ENCODE data around the gene ZNF106. TPM values are rescaled to one million over a fixed set of nuclear protein-coding genes. Genes with fewer than 3 reads are reported as not detected.

The ZNF106 gene
- total RNA-seq, 1 experiment from 2014 or later = 64.3 TPM

DNA sequence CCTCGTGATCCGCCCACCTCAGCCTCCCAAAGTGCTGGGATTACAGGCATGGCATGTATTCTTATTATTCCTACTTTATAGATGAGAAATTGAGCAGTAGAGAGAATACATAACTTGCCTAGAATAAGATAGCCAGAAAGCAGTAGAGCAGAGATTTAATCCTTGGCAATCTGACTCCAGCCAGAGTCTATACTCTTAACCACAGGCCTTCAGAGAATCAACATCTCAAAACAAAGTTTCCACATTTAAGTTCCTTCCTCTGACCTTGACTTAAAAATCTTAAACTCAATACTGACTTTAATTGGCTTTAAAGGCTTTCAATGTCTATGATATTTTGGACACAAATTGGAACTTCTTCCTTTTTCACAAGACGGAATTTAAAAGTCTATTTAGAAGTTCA, 37.1 kb downstream of the ZNF106 start:
- ATAC-seq = no peak
- in situ Hi-C loops (cut with HindIII; ENCODE audit: low pct_unique_long_range_greater_than_20kb, low sequenced_read_pairs) = no loop called here
- BruUV-seq (replicated peaks) = no TSS peak
- no peak for DNase-seq (ENCODE audit: low read depth, low spot score)
- Histone ChIP-seq H3K9me3 (ENCODE audit: control insufficient read depth, insufficient read depth, low read depth, low read length) (no peaks in the 10 kb centered on the region), H3K27me3 (ENCODE audit: control insufficient read depth, insufficient read depth, low read length) (no peaks in the 10 kb centered on the region), H3K36me3 (ENCODE audit: control insufficient read depth, insufficient read depth, low read length) (no peaks in the 10 kb centered on the region), H3K27ac (ENCODE audit: low read length) (no peak overlapping the region), H3K4me1 (ENCODE audit: control insufficient read depth, insufficient read depth, low read length) (0 out of 2 replicates have a peak, but pooled peaks cover 4% of the 10 kb centered on the region), H3K4me3 (ENCODE audit: low read depth in 2 of 2, low read length in 2 of 2) (no peak overlapping the region)
- ChIA-PET CTCF (no interaction called here), POLR2A (interaction anchor here (0.7 kb wide), 1 partner anchor 42 kb away, joined by 4 read pairs; no protein-coding TSS in a partner anchor)
- intact Hi-C loops (cut with micrococcal nuclease; ENCODE audit: unreplicated experiment) = no loop called here
- TF ChIP-seq, protein P1, sequence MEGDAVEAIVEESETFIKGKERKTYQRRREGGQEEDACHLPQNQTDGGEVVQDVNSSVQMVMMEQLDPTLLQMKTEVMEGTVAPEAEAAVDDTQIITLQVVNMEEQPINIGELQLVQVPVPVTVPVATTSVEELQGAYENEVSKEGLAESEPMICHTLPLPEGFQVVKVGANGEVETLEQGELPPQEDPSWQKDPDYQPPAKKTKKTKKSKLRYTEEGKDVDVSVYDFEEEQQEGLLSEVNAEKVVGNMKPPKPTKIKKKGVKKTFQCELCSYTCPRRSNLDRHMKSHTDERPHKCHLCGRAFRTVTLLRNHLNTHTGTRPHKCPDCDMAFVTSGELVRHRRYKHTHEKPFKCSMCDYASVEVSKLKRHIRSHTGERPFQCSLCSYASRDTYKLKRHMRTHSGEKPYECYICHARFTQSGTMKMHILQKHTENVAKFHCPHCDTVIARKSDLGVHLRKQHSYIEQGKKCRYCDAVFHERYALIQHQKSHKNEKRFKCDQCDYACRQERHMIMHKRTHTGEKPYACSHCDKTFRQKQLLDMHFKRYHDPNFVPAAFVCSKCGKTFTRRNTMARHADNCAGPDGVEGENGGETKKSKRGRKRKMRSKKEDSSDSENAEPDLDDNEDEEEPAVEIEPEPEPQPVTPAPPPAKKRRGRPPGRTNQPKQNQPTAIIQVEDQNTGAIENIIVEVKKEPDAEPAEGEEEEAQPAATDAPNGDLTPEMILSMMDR (IDR thresholded peaks at IDR 0.05) = no peak

DNA sequence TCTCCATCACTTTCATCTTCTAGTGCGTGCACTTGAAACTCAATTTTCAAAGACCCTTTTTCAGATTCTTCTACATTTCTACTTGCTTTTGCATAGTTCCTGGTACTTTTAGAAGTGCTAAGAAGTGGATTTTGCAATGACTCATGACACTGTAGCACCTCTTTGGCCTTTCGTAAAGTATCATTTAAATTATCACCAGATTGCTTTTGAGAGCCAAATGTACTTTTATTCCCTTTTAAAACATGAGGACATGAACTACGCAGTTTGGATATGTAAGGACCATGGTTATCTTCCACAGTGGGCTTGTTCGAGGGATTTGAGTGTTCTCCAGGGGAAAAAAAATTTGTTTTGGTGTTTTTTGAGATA, 40.5 kb downstream of the ZNF106 start:
- DNase-seq (ENCODE audit: low read depth, low spot score) (no peak), ATAC-seq (no peak)
- in situ Hi-C loops (cut with HindIII; ENCODE audit: low pct_unique_long_range_greater_than_20kb, low sequenced_read_pairs) (no loop called here), intact Hi-C loops (cut with micrococcal nuclease; ENCODE audit: unreplicated experiment) (no loop called here)
- Histone ChIP-seq H3K4me3 (ENCODE audit: low read depth in 2 of 2, low read length in 2 of 2) (no peak overlapping the region), H3K9me3 (ENCODE audit: control insufficient read depth, insufficient read depth, low read depth, low read length) (no peaks in the 10 kb centered on the region), H3K27me3 (ENCODE audit: control insufficient read depth, insufficient read depth, low read length) (no peaks in the 10 kb centered on the region), H3K27ac (ENCODE audit: low read length) (no peak overlapping the region), H3K4me1 (ENCODE audit: control insufficient read depth, insufficient read depth, low read length) (no peaks in the 10 kb centered on the region), H3K36me3 (ENCODE audit: control insufficient read depth, insufficient read depth, low read length) (no peaks in the 10 kb centered on the region)
- POLR2A ChIA-PET = no interaction called here
- CTCF ChIA-PET = no interaction called here
- BruUV-seq (replicated peaks) = no TSS peak
- TF ChIP-seq SIN3A (IDR thresholded peaks at IDR 0.05; ENCODE audit: borderline replicate concordance, insufficient read depth, low read depth, low read length) (no peak), TCF7L2 (IDR thresholded peaks at IDR 0.05; ENCODE audit: low read depth, low read length) (no peak), POLR2AphosphoS5 (IDR thresholded peaks at IDR 0.05; ENCODE audit: low read depth, low read length) (no peak)
- TF ChIP-seq, protein P1 (IDR thresholded peaks at IDR 0.05) = no peak
- TF ChIP-seq, protein P2, sequence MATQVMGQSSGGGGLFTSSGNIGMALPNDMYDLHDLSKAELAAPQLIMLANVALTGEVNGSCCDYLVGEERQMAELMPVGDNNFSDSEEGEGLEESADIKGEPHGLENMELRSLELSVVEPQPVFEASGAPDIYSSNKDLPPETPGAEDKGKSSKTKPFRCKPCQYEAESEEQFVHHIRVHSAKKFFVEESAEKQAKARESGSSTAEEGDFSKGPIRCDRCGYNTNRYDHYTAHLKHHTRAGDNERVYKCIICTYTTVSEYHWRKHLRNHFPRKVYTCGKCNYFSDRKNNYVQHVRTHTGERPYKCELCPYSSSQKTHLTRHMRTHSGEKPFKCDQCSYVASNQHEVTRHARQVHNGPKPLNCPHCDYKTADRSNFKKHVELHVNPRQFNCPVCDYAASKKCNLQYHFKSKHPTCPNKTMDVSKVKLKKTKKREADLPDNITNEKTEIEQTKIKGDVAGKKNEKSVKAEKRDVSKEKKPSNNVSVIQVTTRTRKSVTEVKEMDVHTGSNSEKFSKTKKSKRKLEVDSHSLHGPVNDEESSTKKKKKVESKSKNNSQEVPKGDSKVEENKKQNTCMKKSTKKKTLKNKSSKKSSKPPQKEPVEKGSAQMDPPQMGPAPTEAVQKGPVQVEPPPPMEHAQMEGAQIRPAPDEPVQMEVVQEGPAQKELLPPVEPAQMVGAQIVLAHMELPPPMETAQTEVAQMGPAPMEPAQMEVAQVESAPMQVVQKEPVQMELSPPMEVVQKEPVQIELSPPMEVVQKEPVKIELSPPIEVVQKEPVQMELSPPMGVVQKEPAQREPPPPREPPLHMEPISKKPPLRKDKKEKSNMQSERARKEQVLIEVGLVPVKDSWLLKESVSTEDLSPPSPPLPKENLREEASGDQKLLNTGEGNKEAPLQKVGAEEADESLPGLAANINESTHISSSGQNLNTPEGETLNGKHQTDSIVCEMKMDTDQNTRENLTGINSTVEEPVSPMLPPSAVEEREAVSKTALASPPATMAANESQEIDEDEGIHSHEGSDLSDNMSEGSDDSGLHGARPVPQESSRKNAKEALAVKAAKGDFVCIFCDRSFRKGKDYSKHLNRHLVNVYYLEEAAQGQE (IDR thresholded peaks at IDR 0.05; ENCODE audit: insufficient read depth in 1 of 2, low read depth in 2 of 2, low read length in 1 of 2) = no peak
